Stimulated activated memory B cell treated with anti-CD40 and anti-IgM and Interleukin-4, amounts not matched to agents 10 μg/mL and 1 μg/mL and 100 μg/mL, for 72 hours (primary cell): ENCODE measurements around the gene MCMBP.

Source experiments
- ATAC-seq: fragments of 150-1000 bp; cut with Tn5 transposase; 2 replicates; pipeline ENCODE4 v1.10.0; 2021
- H3K27ac Mint-ChIP-seq: one replicate; pipeline ENCODE4 v1.8.0; 2022; ENCODE audit warnings: mild to moderate bottlenecking, mixed read lengths
- H3K27me3 Mint-ChIP-seq: one replicate; pipeline ENCODE4 v1.8.0; 2022; ENCODE audit warnings: mixed read lengths
- H3K36me3 Mint-ChIP-seq: one replicate; pipeline ENCODE4 v1.8.0; 2022; ENCODE audit warnings: mixed read lengths
- H3K4me1 Mint-ChIP-seq: one replicate; pipeline ENCODE4 v1.8.0; 2022; ENCODE audit warnings: mixed read lengths
- H3K4me3 Mint-ChIP-seq: one replicate; pipeline ENCODE4 v1.8.0; 2022; ENCODE audit warnings: mild to moderate bottlenecking, moderate library complexity, mixed read lengths
- H3K9me3 Mint-ChIP-seq: one replicate; pipeline ENCODE4 v1.8.0; 2022; ENCODE audit warnings: mixed read lengths

Gene MCMBP

GRCh38 chr10:119862524-119862923, 10.1 kb downstream of the MCMBP start:
- Mint-ChIP-seq H3K27me3 (no peaks in the 10 kb centered on the region), H3K36me3 (peaks cover 27% of the 10 kb centered on the region), H3K9me3 (peaks cover 4% of the 10 kb centered on the region), H3K27ac (no peak overlapping the region), H3K4me1 (peaks cover 53% of the 10 kb centered on the region), H3K4me3 (no peak overlapping the region)
- ATAC-seq: no peak

- peak overlapping the region; percentile 19 for H3K27ac Mint-ChIP-seq
Measured at GRCh38 chr10:119860866-119861607, 11.6 kb downstream of the MCMBP start.

GRCh38 chr10:119859420-119860258, 13.0 kb downstream of the MCMBP start:
- no peak for ATAC-seq
- H3K36me3 Mint-ChIP-seq: peaks cover 33% of the 10 kb centered on the region

More at GRCh38 chr10:119860866-119861607, 11.6 kb downstream of the MCMBP start:
- ATAC-seq: no peak
- H3K27me3 Mint-ChIP-seq: no peaks in the 10 kb centered on the region
- peaks cover 4% of the 10 kb centered on the region for H3K9me3 Mint-ChIP-seq
- no peak overlapping the region for H3K4me3 Mint-ChIP-seq
- peaks cover 40% of the 10 kb centered on the region for H3K4me1 Mint-ChIP-seq
- peaks cover 28% of the 10 kb centered on the region for H3K36me3 Mint-ChIP-seq

GRCh38 chr10:119858063-119858462, 14.6 kb downstream of the MCMBP start:
- Mint-ChIP-seq H3K9me3 (no peaks in the 10 kb centered on the region), H3K27me3 (no peaks in the 10 kb centered on the region), H3K4me3 (no peak overlapping the region), H3K27ac (no peak overlapping the region), H3K4me1 (peaks cover 29% of the 10 kb centered on the region), H3K36me3 (peaks cover 26% of the 10 kb centered on the region)
- no peak for ATAC-seq

More at GRCh38 chr10:119859420-119860258, 13.0 kb downstream of the MCMBP start:
- H3K27ac Mint-ChIP-seq: peak overlapping the region; percentile 31
- H3K4me1 Mint-ChIP-seq: peaks cover 35% of the 10 kb centered on the region
- H3K27me3 Mint-ChIP-seq: no peaks in the 10 kb centered on the region
- H3K4me3 Mint-ChIP-seq: no peak overlapping the region
- H3K9me3 Mint-ChIP-seq: peaks cover 3% of the 10 kb centered on the region

GRCh38 chr10:119853574-119853973, 19.1 kb downstream of the MCMBP start:
- H3K4me3 Mint-ChIP-seq: no peak overlapping the region
- no peaks in the 10 kb centered on the region for H3K9me3 Mint-ChIP-seq
- H3K36me3 Mint-ChIP-seq: peaks cover 46% of the 10 kb centered on the region
- no peaks in the 10 kb centered on the region for H3K4me1 Mint-ChIP-seq
- H3K27ac Mint-ChIP-seq: no peak overlapping the region
- ATAC-seq: no peak
- no peaks in the 10 kb centered on the region for H3K27me3 Mint-ChIP-seq

GRCh38 chr10:119852822-119853221, 19.8 kb downstream of the MCMBP start:
- H3K36me3 Mint-ChIP-seq: peaks cover 48% of the 10 kb centered on the region

DNA sequence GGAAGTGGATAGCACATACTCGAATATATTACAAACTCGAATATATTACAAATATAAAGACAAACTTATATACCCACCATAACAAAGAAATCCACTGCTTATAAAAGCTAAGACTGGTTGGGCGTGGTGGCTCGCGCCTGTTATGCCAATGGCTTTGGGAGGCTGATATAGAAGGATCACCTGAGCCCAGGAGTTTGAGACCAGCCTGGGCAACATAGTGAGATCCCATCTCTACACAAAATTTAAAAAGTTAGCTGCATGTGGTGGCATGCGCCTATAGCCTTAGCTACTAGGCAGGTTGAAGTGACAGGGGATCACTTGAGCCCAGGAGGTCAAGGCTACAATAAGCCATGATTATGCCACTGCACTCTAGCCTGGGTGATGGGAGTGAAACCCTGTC, 20.4 kb downstream of the MCMBP start:
- H3K4me3 Mint-ChIP-seq: no peak overlapping the region
- no peaks in the 10 kb centered on the region for H3K9me3 Mint-ChIP-seq
- no peak overlapping the region for H3K27ac Mint-ChIP-seq
- peaks cover 50% of the 10 kb centered on the region for H3K36me3 Mint-ChIP-seq
- no peaks in the 10 kb centered on the region for H3K27me3 Mint-ChIP-seq
- no peak for ATAC-seq
- H3K4me1 Mint-ChIP-seq: no peaks in the 10 kb centered on the region

More at GRCh38 chr10:119852822-119853221, 19.8 kb downstream of the MCMBP start:
- Mint-ChIP-seq H3K4me3 (no peak overlapping the region), H3K27me3 (no peaks in the 10 kb centered on the region), H3K9me3 (no peaks in the 10 kb centered on the region), H3K27ac (no peak overlapping the region), H3K4me1 (no peaks in the 10 kb centered on the region)
- no peak for ATAC-seq

DNA sequence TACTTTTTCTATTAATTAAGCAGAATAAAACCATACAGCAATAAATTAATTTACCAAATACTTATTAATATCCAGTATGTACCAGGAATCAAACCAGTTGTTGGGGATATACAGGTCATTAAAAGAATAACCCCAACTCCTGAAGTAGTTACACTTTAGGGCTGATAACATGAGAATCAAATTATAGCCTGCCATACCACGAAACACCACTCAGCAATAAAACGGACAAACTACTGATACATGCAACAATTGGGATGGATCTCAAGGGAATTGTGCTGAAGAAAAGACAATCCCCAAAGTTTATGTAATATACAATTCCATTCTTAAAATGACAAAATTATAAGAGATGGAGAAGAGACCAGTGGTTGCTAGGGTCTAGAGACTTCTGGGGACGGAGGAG, 22.7 kb downstream of the MCMBP start:
- Mint-ChIP-seq H3K36me3 (peaks cover 51% of the 10 kb centered on the region), H3K9me3 (no peaks in the 10 kb centered on the region), H3K27ac (no peak overlapping the region)

DNA sequence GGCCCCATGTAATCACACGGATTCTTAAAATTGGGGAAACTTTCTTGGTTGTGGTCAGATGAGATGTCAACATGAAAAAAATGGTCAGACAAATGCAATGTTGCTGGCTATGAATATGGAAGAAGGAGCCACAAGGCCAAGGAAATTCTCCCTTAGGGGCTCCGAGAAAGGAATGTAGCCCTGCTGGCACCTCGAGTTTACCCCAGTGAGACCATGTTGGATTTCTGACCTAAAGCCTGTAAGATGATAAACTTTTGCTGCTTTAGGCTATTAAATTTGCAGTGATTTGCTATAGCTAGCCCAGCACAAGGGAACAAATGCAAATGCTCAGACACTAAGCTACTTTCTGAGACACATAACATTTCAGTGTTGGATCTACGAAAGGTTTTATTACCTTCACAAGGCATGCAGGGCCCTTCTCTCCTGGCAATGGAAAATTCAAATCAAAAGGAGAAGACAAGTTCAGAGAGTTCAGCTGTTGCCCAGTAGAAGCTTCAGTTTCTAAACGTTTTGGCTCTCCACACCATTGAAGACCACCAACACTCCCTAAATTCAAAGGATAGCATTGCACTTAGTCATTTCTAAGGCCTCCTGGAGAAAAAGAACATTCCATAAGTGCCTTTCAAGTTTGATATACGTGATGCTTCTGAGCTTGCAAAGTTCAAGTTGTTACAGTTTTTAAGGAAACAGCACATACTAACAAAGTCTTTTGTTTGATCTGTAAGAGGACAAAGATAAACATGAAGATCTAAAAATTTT, 23.4 kb downstream of the MCMBP start:
- Mint-ChIP-seq H3K36me3 (peaks cover 53% of the 10 kb centered on the region), H3K4me1 (no peaks in the 10 kb centered on the region), H3K27ac (no peak overlapping the region), H3K9me3 (no peaks in the 10 kb centered on the region), H3K27me3 (no peaks in the 10 kb centered on the region), H3K4me3 (no peak overlapping the region)
- ATAC-seq: no peak

More for the DNA sequence above, 22.7 kb downstream of the MCMBP start:
- no peak for ATAC-seq
- no peak overlapping the region for H3K4me3 Mint-ChIP-seq
- H3K27me3 Mint-ChIP-seq: no peaks in the 10 kb centered on the region
- no peaks in the 10 kb centered on the region for H3K4me1 Mint-ChIP-seq

DNA sequence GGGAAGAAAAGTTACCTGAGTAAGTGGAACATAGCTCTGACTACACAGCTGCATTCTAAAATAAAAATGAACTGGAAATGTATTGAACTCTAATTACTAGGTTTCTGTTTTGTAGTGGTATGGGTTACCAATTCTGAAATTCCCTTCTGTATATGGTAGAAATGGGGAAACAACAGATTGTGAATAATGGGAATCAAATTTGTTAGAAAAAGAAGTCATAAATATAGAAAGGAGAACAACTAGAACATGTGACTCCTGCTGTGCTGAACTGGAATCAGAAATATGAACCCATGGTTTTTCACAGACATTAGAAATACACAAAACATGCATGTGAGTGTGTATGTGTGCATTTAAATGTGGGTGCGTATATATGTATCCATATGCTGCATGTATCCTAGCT, 27.0 kb downstream of the MCMBP start:
- H3K4me1 Mint-ChIP-seq: no peaks in the 10 kb centered on the region
- peaks cover 65% of the 10 kb centered on the region for H3K36me3 Mint-ChIP-seq
- no peaks in the 10 kb centered on the region for H3K9me3 Mint-ChIP-seq
- H3K4me3 Mint-ChIP-seq: no peak overlapping the region
- ATAC-seq: no peak
- no peaks in the 10 kb centered on the region for H3K27me3 Mint-ChIP-seq
- H3K27ac Mint-ChIP-seq: no peak overlapping the region

GRCh38 chr10:119834188-119834587, 38.5 kb downstream of the MCMBP start:
- Mint-ChIP-seq H3K4me3 (no peak overlapping the region), H3K27ac (peak overlapping the region; percentile 79), H3K36me3 (peaks cover 64% of the 10 kb centered on the region), H3K4me1 (peaks cover 17% of the 10 kb centered on the region), H3K27me3 (no peaks in the 10 kb centered on the region), H3K9me3 (no peaks in the 10 kb centered on the region)
- no peak for ATAC-seq

- Mint-ChIP-seq H3K4me3 (no peak overlapping the region), H3K4me1 (peaks cover 17% of the 10 kb centered on the region), H3K27ac (peak overlapping the region; percentile 79), H3K27me3 (no peaks in the 10 kb centered on the region), H3K36me3 (peaks cover 58% of the 10 kb centered on the region), H3K9me3 (no peaks in the 10 kb centered on the region)
- ATAC-seq: no peak
Measured at GRCh38 chr10:119832951-119833350, 39.7 kb downstream of the MCMBP start.

DNA sequence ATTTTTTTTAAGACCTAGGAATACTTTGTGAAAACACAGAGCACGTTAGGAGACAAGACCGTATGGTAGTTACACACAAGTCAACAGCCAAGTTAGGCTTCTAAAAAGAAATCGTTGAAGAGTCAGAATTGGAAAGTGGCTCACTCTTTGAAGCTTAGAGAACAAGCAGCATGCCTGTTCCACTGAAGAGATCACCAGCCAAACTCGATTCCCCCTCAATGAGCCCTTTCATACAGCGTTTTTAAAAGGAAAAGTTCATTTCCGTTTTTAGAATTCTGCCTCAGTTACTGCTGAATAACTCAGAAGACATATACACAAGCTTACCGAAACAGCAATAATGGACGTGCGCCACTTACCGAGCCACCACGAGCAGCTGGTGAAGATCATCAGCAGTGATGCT, 41.0 kb downstream of the MCMBP start:
- ATAC-seq: no peak
- H3K4me1 Mint-ChIP-seq: peaks cover 17% of the 10 kb centered on the region
- no peak overlapping the region for H3K4me3 Mint-ChIP-seq
- H3K36me3 Mint-ChIP-seq: peaks cover 54% of the 10 kb centered on the region
- H3K27ac Mint-ChIP-seq: no peak overlapping the region
- no peaks in the 10 kb centered on the region for H3K9me3 Mint-ChIP-seq
- H3K27me3 Mint-ChIP-seq: no peaks in the 10 kb centered on the region

DNA sequence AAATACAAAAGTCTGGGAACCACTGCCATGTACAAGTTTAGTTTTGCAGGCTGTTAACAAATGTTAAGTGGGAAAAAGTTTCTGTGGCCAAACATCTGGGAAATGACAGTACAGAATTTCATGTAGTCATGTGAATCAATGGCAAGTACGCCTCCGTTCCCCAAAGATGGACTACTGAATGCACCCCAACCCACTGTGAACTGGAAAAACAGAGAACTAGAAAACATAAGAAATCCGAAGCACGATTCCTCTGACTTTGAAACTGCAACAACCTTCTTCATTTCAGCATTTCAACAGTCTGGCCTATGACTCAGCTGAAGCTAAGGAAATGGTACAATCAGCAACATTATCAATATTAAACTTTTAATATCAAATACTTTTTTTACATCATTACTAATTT, 41.8 kb downstream of the MCMBP start:
- no peak for ATAC-seq
- no peaks in the 10 kb centered on the region for H3K9me3 Mint-ChIP-seq
- H3K4me1 Mint-ChIP-seq: peaks cover 17% of the 10 kb centered on the region
- no peak overlapping the region for H3K27ac Mint-ChIP-seq
- peaks cover 56% of the 10 kb centered on the region for H3K36me3 Mint-ChIP-seq
- H3K27me3 Mint-ChIP-seq: no peaks in the 10 kb centered on the region
- H3K4me3 Mint-ChIP-seq: no peak overlapping the region

- Mint-ChIP-seq H3K4me1 (peaks cover 15% of the 10 kb centered on the region), H3K9me3 (no peaks in the 10 kb centered on the region), H3K36me3 (peaks cover 52% of the 10 kb centered on the region), H3K27ac (no peak overlapping the region), H3K27me3 (no peaks in the 10 kb centered on the region), H3K4me3 (no peak overlapping the region)
- ATAC-seq: no peak
Measured at GRCh38 chr10:119829429-119829828, 43.2 kb downstream of the MCMBP start.
